ENCODE data around the gene SPDYE3.

The SPDYE3 gene

GRCh38 chr7:100370746-100371145 is 63.2 kb downstream of the SPDYE3 start:
- DNase-seq (ENCODE audit: low spot score), result no peak

- no peak for DNase-seq (ENCODE audit: low spot score)
Measured at GRCh38 chr7:100371561-100372171, 64.2 kb downstream of the SPDYE3 start.
